Stimulated activated CD4-positive, alpha-beta T cell treated with anti-CD3 and anti-CD28 coated beads, Interleukin-4, amount 100 ng/mL, for 1 hour (primary cell): Measurements from ENCODE around the gene CHST1.

Experiments used
- DNase-seq: peaks from one replicate; pipeline ENCODE4 v3.0.0-alpha.2; 2020

Gene CHST1

DNA sequence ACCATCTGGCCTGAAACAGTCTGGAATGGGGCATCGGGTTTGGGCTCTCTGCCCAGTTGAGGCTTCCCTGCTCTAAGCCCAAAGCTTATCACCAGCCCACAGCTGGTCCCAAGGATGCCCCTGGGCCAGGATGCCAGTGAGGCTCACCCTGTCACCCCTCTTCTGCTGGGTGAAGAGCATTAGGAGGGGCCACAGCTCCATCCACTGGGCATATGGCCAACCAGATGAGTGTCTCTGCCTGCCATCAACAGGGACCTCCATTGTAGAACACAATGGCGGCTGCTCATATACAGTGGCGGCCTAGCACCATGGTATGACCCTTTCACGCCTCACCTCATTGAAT lies 5.6 kb downstream of the CHST1 start:
- no peak for DNase-seq

DNA sequence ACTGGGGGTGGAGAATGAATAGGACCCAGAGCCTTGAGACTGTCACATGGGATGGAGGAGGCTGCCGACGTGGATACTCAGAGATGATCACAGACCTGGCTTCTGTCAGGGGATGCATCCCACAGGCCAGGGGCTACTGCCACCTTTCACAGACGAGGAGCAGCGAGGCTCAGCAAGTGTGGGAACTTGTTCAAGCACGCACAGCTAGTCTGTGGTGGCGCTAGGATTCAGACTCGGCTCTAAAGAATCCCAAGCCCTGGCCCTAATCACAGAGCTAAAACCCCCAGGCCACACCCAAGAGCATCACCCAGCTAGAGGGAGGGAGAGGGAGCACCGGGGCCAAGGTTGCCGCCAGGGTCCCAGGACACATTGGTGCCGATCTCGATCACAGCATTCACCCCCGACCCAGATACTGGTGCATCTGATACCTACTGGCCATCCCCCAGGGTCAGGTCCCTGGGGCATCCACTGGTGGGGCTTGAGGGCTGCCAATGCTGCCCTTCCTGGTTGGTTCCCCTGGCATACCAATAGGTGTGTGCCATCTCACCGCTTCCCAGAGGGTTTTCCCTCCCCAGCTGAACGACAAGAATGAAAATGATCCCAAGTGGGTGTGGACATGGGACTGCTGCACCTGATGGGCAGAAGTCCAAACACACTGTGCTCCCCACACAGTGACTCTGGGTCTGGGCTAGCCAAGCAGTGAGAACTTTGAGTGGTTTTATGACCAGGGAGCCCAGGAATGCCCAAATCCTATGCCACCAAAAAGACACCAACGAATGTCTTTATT lies 6.2 kb downstream of the CHST1 start:
- DNase-seq, result no peak

DNA sequence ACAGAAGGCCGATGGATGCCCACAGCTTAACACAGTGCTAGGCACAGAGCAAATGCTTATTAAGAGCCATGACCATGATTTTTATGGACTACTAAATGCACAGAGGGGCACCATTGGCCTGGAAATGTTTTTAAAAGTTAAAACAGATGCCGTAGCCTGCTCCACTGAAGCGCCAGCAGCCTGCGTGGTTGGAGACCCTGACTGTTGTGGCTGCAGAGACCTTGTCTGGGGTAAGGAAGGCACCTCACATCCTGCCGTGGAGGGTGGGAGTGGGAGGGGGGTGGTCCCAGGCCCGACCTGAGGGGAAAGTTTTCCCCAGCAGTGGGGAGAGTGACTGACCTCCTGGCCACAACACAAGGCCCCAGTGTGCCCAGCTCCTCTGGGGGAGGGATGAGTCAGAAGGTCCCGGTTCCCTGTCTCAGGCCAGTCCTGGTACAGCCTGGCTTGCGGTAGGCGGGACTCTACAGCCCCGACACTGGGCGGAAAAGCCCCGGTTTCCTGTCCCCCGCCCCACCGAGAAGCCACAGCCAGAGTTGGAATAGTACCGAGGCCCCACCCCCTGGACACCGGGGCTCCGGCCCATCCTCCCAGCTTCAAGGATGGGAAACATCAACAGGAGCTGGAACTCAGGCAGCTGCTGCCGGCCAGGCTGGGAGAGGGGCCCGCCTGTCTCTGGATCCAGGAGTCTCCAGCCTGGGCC lies 7.0 kb downstream of the CHST1 start:
- no peak for DNase-seq

DNA sequence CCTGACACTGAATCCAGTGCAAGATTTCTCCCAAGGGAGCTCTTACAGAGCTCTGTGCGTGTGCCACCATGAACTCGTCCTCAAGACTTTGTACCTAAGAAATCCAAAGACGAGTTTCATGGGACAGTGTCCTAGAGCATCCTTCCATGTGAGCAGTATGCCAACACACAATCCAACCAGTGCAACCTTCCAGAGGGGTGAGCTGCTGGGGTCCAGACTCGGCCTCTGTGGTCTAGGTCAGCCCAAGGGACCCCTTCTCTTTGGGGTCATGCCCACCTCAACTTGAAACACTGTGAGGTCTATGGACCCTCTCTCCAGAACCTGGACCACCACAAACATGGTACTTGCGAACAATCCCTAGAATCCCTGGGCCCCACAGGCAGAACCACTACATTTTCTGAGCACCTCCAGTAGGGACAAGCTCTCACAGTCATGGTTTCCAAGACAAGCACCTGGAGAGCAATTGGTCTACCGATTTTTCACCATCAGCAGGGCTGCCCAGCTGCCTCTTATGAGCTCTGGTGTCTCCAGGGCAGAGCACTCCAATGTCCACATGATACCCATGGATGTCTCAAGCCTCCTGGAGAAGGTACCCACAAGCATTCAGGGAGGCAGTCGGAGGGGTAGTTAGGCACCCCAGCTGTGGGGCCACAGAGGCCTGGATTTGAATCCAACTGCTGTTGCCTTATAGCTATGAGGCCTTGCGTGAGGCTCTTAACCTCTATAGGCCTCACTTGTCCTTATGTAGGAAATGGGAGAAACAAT lies 7.7 kb downstream of the CHST1 start:
- no peak for DNase-seq

GRCh38 chr11:45655831-45656230 lies 9.6 kb downstream of the CHST1 start:
- DNase-seq, result no peak

DNA sequence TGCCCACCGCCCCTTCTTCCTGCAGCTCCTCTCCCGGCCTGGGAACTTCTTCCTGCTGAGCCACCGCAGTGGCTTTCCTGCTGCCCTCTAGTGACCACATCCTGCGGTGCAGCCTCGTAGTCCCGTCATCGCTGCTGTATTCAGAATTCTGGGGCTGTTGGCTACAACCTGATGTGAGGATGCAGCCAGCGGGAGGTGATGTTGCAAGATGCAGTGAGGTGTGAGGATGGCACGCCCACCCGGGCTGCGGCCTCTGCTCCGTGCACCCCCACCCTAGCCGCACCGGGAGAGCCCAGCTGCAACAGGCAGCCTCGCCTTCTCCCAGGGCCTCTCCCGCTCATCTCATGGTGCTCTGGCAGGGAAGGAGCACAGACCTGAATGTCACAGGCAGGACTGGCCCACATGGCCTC lies 10.1 kb downstream of the CHST1 start:
- DNase-seq, result peak; percentile 69

GRCh38 chr11:45655012-45655283 lies 10.5 kb downstream of the CHST1 start:
- no peak for DNase-seq

GRCh38 chr11:45654231-45655011 lies 11.0 kb downstream of the CHST1 start:
- no peak for DNase-seq

DNA sequence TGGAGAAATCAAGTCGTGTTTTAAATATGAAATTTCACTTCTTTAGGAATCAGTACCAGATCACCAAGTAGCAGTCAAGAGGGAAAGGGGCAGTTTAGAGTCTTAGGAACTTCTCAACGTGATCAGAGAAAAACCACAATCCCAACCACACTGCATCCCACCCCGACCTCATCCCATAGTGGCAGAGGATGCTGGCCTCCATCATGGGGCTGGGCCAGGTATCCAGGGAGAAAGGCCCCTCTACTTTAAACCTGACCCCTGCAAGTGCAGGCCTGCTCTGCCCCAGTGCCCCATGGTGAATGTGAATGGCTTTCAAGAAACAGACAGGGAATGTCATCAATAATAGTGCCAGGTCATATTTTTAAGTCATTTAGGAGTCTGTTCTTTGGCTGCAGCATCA lies 12.1 kb downstream of the CHST1 start:
- no peak for DNase-seq

- DNase-seq, result no peak
Measured at GRCh38 chr11:45652781-45653180, 12.6 kb downstream of the CHST1 start.

DNA sequence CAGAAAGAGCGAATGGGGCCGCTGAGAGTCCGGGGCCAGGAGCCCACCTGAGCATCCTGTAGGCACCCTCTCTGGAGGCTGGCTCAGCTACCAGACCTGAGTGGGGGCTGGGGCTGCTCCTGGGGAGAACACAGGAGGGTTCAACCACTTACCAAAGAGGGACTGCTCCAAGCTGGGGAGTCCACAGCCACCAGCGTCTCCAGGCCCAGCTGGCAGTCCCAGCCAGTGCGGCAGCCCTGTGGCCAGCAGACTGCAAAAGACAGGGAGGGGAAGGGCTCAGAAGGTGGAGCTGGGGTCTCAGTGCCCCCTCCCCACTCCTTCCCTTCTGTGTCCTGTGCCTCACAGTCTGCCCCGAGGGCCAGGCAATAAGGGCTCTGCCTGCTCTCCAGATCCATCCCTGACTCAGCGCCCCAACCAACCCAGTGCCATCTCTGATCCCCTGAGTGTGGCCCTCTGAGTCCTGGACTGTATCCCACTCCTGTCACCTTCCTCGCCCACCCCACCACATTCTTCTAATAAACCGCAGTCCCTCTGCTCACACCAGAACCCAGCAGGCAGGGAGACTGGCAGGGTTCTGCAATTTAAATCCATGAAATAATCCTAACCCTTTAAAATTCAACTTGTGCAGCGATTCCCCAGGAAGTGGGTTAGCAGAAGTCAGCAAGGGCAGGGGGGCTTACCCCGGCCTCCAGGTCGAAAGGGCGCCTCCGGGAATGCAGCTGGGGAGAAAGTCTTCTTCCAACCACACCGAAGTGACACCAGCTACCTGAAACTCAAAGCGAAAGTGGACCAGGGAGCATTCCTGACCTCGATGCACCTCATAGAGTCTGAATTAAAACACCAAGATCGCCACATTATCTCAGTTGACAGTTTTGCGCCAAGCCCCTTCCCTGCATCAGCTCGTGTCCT lies 13.3 kb downstream of the CHST1 start:
- no peak for DNase-seq

- DNase-seq, result no peak
Measured at GRCh38 chr11:45651156-45651555, 14.3 kb downstream of the CHST1 start.

DNA sequence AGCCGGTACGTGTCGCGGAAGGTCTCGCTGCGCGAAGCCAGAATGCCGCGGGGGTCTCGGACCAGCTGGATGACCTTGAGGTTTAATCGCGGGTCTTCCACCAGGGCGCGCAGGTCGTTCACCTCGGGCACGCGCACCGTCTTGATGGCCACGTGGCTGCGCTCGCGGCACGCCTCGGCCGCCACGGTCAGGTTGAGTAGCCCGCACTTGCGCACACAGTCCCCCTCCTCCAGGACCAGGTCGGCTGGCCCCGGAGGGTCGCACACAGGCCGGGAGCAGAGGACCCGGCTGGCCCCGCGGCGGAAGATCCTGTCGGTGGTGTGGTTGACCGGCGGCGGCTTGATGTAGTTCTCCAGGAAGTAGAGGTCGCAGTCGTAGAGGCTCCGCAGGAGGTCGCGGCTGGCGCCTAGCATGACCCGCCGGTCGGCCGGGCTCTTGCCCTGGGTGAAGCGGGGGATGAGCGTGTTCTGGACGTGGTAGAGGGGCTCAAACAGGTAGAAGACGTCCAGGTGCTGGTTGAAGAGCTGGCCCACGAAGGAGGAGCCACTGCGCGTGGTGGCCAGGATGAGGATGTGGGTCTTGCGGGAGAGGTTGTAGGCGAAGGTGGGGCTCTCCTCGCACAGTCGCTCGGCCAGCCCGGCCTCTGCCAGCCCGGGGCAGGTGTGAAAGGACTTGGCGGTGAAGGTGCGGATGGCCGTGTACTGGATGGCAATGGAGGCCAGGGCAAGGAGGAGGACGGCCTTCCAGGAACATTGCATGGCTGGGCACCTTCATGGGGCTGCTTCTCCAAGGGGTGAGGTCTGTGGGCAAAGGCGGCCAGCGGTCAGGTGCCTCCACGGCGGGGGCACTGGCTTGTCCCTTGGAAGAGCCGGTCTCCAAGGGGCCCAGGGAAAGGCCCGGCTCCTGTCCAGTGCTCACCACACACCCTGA lies 15.0 kb downstream of the CHST1 start:
- no peak for DNase-seq

DNA sequence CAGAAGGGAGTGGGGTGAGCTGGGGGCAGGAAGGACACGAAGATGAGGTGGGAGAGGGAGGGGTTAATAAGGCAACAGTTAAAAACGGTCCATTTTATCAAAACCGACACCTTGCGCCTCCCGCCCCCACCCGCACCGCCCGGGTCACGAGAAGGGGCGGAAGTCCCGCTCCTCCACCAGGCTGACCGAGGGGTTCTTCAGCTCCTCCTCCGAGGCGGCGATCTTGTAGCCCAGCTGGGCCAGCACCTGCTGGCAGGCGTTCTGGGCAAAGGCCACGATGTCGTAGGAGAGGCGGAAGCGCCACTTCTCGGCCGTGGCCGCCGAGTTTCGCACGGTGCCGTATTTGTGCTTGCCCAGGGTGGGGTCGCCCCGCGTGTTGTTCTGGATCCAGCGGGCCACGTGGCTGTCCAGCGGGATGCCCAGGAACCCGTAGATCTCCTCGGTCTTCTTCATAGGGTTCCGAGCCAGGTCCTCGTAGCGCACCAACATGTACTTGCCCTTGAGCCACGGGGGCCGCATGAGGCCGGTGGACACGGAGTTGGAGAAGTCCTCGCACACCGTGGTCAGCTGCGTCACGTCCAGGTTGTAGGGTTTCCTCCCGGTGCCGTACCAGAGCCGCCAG lies 15.8 kb downstream of the CHST1 start:
- DNase-seq, result no peak

DNA sequence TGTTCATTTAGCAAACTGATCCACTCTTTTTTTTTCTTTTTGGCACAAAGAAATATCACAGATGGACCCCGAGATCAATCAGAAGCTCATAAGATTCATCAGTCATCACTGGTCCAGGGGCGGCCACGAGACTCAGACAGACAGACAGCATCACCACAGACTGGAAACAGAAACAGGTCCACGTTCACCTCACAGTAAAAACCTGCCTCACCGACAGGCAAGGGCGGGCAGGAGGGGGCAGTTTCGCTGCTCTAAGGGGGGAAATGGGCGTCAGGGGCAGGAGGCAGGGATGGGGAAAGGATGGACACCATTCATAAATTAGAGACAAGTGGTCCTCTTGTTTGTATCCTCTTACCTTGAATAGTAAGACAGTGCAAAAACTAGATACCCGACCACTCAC lies 16.5 kb downstream of the CHST1 start:
- no peak for DNase-seq

GRCh38 chr11:45647786-45648185 lies 17.6 kb downstream of the CHST1 start:
- DNase-seq, result no peak

DNA sequence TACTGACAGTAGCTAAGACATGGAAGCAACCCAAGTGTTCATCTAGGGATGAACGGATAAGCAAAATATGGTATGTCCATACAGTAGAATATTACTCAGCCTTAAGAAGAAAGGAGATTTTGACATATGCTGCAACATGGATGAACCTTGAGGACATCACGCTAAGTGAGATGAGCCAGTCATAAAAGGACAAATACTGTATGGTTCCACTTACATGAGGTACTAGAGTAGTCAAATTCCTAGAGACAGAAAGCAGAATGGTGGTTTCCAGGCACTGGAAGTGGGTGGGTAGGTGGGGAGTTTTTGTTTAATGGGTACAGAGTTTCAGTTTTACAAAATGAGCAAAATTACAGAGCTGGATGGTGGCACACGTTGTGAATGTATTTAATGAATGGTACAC lies 18.1 kb downstream of the CHST1 start:
- DNase-seq, result no peak

DNA sequence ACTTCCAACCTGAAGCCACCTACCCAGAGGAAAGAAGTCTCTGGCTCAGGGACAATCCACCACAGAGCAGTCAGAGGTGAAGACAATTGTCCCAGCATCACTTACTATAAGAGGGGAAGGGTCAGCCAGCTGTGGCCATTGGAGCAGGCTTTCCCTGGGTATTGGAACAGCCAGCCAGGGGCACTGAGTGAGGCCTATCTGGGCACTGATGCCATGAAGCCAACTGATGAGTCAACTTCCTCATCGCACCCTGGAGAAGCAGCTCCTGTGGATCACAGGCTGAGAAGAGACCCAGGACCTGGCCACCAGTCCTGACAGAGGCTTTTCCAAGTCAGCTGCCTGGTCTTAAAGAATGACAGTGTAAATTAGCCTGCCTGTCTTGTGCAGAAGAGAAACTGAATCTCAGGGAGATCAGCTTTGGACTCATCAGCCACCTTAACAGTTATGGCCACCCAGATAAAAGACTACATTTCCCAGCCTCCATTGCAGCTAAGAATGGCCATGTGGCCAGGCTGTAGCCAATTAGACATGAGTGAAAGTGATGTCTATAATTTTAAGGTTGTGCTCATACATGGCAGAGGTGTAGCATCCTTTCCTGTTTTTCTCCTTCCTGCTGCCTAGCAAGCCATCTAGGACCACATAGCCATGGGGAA lies 19.0 kb downstream of the CHST1 start:
- DNase-seq, result no peak

GRCh38 chr11:45644981-45645889 lies 20.2 kb downstream of the CHST1 start:
- no peak for DNase-seq
